GM21528 (cell line): ENCODE data around the gene EXTL1.

Experiments
- ATAC-seq: cut with Tn5 transposase; IDR thresholded peaks from one replicate; pipeline ENCODE4 v1.9.1; 2021; ENCODE audit warnings: mild to moderate bottlenecking, moderate library complexity; ENCODE audit not compliant: unreplicated experiment, low FRiP score

EXTL1 gene

DNA sequence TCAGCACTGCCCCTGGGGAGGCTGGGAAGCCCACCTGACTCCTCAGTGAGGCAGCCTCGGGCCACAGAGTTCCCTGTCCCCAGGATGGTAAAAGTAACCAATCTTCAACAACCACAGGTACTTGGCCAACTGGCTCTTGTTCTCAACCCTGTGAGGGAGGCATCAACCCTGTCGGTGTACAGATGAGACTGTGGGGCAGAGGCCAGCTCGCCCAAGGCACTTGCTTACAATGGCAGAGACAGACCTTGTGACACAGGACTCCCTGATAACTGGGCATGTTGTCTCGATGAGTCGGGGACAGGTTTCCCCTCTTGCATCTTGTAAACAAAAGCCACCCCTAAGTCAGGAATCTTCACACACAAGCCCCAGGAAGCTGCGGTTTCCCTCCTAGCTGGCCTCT, 16.3 kb downstream of the EXTL1 start:
- ATAC-seq, result no peak

DNA sequence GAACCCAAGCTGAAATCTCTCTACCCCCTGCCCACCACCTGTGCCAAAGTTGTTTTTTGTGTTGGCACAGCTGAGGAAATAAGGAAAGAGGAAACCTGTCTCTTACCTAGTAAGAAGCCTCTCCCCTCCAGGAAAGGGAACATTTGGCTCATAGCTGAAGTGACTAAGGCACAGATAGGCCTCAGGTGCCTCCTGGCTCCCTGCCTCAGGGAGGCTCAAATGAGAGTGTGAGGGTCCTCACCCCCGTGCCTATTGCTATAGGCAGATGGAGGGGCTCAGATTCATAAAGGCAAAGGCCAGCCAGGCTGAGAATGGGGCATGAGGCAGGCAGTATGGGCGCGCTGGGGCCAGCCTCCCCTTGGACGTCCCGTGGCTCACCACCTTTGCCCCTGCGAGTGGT, 16.9 kb downstream of the EXTL1 start:
- ATAC-seq, result no peak

DNA sequence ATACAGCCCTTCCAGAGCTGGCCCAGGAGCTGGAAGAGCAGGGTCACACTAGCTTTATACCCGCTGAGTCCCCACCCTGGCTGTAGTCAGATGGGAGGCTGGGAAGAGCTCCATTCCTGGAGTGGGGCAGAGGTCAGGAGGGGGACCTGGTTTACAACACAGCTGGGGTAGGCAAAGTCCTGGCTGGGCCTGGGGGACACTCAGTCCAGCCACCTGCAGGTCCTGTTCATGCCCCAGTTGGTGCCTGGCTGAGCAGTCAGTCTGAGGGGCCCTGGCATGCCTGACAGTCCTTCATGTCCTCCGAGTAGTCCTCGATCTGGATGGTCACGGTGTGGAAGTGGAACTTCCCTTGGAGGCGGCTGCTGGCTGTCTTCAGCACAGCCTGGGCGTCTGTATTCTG, 17.3 kb downstream of the EXTL1 start:
- no peak for ATAC-seq

DNA sequence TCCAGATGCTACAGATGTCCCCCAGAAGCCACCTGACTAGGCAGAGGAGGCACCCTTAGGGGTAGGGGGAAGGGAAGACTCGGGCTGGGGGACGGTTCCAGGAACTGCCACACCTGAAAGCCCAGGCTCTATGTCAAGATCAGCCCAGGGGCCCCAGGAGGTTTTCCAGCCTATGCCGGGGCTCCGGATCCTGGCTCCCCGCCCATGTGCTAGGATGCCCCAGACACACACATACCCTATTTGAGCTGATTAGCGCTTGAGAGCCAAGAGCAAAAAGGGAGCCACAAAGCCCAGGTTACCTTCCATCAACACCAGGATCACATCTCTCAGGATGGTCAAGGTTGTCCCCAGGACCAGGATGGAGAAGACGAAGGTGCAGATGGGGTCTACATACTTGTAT, 19.8 kb downstream of the EXTL1 start:
- no peak for ATAC-seq

DNA sequence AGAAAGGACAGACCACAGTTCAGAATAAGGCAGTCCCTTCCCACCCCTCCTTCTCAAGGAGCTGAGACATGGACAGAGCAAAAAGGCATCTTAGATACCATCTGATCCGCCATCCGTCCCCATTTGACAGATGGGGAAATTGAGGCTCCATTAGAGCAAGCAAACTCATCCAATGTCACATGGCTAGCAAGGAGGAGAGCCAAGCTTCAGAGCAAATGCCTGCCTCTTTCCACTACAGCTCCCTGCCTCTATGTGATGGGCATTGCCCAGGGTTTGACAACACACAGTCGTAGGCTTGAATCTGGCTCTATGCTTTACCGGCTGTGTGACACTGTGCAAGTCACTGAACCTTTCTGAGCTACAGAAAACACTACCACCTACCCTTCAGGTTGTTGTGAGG, 20.4 kb downstream of the EXTL1 start:
- ATAC-seq, result no peak

DNA sequence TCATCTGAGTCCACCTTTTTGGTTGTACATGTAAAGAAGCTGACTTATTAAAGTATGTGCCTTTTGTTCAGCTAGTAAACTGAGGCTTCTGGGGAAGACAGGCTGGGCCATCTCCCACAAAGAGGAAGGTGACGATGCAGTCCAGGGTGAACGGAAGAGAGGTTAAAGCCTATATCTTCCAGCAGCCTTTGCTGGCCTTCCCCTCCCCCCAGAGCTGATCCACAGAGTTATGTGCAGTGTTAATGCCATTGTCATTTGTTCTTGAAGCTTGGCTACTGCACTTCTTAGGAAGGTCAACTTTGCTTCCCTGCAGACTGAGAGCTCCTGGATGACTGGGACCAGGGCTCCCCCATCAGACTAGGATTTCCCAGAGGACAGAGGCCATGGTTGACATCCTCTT, 22.2 kb downstream of the EXTL1 start:
- ATAC-seq, result no peak

DNA sequence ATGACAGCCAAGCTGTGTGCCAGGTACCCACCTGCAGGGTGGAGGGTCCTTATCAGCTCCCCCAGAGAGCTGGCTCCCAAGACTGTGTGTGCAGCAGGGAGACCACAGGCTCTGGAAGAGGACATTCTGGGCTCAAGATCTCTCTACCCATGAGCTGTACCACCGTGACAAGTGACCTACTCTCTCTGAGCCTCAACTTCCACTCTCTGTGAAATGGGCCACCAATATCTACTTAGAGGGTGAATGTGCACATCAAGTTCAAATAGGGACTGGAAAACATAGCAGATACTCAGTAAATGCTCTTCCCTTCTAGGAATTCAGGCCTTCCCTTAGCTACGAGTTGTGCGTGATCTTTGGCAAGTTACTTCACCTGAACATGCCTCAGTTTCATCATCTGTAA, 22.8 kb downstream of the EXTL1 start:
- ATAC-seq, result no peak

DNA sequence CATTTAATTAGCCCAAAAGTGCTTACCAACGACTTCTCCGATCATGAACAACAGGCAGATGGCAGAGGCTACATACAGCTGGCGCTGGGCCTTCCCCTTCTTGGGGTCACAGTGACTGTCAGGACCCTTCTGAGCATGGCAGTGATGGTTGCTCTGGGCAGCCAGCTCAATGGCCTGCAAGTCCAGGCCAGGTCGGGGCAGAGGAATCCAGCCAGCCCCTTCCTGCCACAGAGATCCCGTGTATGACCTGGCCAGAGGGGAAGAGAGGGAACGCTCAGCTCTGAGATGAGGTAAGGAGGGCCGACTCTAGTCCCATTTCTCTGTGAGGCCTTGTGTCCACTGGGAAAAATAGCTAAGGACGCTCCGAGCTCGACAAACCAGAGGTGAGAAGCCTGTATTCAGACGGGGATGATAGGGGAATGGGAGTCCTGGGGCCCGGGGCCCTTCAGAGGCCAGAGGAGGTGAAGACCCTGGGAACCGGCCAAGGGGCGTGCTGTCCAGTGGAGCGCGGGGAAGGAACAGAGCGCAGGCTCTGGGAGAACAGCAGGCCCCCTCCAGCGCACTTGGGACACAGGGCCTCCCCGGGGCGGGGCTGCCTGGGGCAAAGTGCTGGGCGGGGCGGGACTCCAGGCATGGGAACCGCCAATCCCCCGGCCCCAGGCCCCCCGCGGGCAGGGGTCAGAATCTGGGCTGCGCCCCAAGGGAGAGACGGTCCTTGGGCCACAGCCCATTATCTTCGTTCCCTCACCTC, 23.6 kb downstream of the EXTL1 start:
- ATAC-seq, result no peak

DNA sequence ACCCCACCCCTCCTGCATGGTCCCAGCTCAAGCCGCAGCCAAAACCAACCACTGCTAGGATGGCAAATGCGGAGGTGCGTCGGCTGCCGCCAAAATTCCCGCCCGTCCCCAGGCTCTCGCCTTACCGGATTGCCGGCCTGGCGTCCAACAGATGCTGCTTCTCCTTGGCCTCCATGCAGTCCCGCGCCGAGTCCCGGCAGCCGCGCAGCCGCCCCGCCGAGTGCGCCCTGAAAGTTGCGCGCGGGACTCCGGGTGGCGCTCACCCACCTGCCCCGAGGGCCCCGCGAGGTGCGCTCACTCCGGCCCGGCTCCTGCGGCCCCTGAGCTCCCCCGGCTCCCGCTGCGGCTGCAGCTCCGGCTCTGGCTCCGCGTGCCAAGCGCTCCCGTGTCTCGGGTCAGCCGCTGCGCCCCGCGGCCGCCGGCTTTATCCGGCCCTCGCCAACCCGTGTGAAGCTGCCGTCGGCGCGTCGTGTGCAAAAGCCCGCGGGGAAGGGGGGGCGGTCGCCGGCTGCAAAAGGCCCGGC, 24.2 kb downstream of the EXTL1 start, which contains the start of gene SLC30A2:
Gene SLC30A2 (minus strand): TSS at position 397 of the 524 bp plus-strand sequence. CDS start 222 bp downstream, at position 175.
- no peak for ATAC-seq

DNA sequence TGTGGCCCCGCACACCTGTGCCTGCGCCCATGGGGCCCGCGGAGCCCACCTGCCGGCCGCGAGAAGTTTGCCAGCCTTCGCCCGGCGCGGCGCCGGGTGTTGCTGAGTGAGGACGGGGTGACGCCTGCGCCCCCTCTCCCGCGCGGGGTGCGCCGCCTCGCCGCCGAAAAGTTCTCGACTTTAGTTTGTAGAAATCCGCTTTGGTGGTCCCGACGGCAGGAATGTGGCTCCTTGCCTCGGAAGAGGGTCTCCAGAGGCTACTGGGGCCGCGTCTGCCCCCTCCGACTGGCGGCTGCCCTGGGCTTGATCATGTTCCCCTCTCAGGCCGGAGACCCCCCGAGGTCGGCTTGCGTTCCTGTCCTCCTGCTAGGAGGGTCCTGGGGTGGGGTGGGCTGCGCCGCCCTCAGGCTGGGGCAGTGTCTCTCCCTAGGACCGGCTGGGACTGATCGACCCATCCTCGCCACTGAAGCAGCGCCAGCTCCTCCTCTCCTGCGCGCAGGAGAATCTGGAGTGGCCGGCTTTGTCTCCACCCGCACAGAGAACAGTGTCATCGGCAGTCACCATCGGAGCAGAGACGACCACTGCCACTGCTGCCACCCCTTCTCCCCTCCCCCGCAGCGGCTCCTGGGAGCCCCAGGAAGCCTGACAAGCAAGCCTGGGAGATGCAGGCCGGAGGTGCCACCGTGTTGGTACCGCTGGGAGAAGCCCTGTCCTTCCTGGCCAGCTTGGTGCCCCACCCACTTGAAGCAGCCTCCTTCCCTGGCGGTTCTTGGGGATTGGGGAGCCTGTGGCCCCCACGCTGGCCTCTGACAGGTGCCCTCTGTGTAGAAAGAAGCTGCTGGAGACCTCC, 24.9 kb downstream of the EXTL1 start:
- ATAC-seq, result no peak

DNA sequence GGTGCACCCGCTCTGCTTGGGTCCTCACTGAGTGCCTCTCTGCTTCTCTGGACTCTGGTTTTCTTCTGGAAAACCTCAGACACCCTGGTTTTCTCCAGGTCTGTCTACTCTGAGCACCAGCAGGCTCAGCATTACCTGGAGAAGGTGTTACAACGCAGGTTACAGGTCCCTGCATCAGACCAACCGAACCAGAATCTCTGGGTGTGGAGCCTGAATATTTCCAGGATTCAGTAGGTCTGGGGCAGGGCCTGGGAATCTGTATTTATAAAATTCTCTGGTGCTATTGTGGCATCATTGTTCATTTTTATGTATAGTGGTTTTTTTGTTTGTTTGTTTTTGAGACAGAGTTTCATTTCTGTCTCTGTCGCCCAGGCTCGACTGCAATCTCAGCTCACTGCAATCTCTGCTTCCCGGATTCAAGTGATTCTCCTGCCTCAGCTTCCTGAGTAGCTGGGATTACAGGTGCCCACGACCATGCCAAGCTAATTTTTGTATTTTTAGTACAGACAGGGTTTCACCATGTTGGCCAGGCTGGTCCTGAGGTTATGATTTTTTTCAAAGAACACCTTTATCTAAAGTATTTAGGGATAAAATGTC, 25.8 kb downstream of the EXTL1 start:
- no peak for ATAC-seq

DNA sequence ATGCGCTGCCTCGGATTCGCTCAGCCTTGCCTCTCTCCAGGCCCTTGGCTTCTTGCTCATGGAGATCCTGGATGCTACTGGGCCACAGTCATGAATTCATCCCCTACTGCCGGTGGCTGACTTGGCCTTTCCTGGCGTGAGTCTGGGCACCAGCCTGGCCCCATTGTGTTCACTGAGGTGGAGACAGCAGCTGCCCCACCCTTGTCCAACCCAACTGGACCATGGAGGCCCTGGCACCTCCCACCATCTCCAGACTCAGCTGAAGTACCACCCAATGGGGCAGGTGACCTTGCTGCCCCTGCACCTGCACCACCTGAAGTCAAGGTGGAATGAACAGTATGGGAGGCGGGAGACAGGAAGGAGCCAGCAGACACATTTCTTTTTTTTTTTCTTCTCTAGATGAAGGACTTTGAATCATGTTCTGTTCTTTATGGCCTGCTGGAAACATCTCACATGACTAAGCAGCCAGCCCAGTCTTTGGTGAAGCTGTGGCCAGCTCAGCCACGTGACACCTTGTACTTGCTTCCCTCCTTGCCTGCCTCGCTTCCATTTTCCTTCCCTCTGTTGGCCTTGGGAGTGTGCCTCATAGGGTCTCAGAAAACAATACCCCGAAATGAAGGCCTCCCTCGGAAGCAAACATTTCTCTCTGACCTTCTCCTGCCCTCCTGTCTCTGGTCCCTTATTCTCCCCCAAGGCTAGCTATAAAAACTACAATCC, 28.1 kb downstream of the EXTL1 start:
- ATAC-seq, result no peak

DNA sequence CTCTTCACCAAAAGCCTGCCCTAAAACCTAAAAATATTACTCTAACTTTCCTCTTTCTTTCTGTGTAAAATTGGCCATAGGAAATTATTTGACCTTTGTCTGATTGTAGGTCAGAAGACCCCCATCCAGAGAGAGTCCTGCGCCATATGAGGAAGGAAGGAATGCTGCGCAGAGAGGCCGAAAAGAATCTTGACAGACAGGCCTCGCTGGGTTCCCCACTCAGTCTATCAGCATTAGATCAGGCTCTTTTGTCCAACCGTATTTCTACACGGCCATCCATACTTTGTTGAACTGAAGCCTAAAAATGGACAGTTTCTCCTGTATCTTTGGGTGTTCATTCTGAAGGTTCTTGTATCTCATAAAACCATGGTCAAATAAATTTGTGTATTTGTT, 28.7 kb downstream of the EXTL1 start:
- ATAC-seq, result no peak

DNA sequence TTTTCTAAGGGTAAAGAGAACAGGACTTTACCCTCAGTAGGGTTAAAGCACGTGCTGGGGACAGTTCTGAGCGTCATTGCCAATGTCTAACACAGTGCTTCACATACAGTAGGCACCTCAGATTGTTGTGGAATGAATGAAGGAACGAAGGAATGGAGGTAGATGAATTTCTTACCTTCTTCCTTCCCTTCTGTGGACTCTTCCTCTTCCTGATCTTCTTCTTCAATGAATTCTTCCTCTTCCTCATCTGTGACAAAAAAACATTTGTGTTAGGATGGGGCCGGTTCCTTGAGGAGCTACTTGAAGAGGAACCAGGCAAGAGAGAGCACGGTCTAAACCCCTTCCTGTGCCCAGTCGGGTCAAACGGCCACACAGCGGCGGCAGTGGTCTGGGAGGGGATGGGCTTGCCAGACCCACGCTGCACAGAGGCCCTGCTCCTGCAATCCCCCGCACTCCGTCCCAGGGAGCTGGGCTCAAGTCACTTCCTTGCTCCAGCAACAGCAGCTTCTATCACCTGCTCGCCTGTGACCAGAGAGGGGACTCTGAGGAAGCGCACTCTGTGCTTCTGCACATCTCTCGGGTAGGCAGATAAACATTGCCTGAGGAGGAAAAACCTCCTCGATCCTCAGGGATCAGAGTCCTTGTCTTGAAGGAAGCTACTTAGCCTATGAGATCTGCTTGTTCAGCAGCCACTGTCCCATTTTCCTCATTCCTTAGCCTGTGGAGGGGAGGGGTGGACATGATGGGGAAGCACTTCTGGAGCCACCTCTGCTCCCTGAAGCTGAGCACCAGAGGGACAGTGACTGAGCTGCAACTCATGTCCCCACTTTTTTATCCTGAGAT, 32.4 kb downstream of the EXTL1 start:
- no peak for ATAC-seq

DNA sequence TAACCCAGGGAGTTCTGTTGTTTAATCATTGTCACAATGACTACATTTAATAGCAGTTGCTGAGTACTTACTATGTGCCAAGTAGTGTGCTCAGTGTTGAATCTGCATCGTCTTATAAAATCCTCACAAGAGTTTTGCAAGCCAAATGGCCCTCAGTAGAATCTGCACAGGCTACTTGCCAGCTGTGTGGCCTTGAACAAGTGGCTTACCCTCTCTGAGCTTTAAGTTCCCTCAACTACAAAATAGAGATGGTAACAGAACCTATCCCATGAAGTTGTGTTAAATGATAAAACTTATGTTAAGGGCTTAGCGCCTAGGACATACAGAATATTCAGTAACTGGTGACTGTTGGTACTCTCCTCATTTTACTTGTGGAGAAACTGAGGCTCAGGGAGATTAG, 33.5 kb downstream of the EXTL1 start:
- no peak for ATAC-seq

DNA sequence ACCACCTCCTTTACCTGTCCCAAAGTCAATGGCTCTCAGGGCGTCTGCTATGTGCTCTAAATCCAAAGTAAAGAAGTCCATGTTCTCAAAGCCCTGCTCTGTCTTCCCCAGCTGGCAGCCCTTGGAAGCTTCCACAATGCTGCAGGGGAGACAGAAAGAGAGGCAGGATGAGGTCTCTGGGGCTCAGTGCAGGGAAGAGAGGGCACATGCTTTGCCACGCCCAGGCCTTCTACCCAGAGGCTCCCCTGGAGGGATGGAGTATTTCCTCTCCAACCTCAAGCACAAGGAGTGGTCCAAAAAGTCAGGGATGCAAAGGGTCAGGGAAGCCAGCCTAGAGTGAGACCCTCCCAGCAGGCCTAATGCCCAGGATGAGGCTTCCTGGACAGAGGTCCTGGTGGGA, 35.6 kb downstream of the EXTL1 start:
- no peak for ATAC-seq

DNA sequence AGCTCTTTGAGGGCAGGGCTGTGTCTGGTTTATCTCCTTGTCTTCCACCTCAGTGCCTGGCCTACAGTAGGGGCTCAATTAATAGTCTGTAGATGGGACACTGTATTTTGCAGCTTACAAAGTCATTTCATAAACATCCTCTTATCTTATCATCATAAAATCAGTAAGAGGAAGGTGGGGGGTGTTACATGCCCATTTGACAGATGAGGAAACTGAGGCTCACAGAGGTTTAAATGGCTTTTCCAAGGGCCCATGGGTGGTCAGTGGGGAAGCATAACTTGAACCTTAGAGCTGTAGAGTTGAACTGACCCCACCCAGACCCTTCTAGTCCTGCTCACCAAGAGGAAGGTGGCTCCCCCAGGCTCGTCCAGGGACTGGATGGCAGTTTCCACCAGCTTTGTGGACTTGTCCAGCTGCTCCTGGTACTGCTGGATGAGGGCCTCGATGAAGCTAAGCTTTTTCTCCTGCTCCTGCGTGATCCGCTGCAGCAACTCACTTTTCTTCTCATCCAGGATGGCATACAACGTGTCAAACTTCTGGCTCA, 36.5 kb downstream of the EXTL1 start:
- ATAC-seq, result no peak

DNA sequence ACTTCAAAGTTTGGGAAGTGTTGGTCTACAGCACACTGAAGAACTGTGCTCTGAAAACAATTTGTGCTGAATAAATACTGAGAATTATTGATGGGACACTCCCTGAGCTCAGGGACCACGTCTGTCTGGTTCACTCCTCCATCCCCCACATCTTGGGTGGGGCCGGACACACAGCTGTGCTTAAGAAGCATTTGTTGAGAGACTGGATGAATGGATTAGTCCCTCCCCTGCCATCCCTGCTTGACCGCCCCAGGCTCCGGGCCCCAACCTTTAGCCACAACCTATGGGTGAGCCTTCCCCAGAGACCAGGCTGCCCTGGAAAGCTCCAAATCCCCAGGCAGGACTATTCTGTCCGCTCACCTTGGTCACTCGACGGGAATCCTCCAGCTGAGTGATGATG, 38.3 kb downstream of the EXTL1 start:
- ATAC-seq, result no peak

DNA sequence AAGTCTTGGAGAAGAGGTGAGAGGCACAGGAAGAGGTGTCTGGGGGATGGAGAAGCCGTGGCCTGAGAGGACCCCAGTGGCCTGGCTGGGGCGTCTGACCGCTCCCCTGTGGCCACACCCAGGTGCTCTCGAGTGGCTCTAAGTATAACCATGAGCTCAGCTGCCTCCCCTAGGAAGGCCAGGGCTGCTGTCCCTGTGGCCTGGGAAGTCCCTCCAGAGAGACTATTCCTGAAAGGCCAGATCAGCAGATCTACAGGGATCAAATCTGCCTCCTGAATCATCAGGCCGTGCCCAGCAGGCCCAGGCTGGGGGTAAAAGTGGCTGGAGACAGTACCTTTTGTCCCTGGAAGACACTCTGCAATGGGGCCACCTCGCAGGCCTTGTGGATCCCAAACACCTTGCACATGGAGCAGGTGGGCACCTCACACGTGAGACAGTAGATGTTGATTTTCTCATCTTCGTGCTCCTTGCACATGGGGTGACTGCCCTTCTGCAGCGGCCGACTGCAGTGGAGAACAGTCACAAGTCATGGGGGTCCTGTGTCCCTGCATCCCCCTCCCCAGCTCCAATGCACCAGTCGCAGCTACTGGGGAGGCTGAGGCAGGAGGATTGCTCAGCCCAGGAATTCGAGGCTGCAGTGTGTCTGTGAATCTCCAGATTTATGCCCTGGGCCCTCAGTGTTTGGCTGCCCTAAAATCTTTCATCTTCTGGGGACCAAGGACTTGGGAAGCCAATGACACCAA, 39.4 kb downstream of the EXTL1 start:
- ATAC-seq, result no peak
